Mesendoderm (in vitro differentiated cells): ENCODE results near the gene CR1L.
"Not testable (repeated sequence)": the region's sequence is repeated elsewhere in the genome, so short reads cannot be mapped to it uniquely, and the experiment has no call there.

Experiments
- DNase-seq: peaks from one replicate; pipeline ENCODE4 v3.0.0; 2013
- H2AK5ac ChIP-seq: 2 replicates; pipeline ENCODE4 v1.6.1; 2013; ENCODE audit warnings: low read length, inconsistent platforms
- H2BK120ac ChIP-seq: 2 replicates; pipeline ENCODE4 v1.6.1; 2013; ENCODE audit warnings: low read depth, mild to moderate bottlenecking, low read length, moderate library complexity, mixed read lengths
- H2BK15ac ChIP-seq: replicated peaks from 2 replicates; pipeline ENCODE4 v1.6.1; 2013; ENCODE audit warnings: low read depth, mild to moderate bottlenecking, moderate library complexity
- H2BK5ac ChIP-seq: 2 replicates; pipeline ENCODE4 v1.6.1; 2013; ENCODE audit warnings: low read length, inconsistent platforms
- H3K18ac ChIP-seq: 2 replicates; pipeline ENCODE4 v1.6.1; 2013; ENCODE audit warnings: mild to moderate bottlenecking, low read length, mixed read lengths
- H3K23ac ChIP-seq: one replicate; pipeline ENCODE4 v1.6.1; 2013; ENCODE audit warnings: low read length
- H3K27ac ChIP-seq: 2 replicates; pipeline ENCODE4 v1.5.1; 2013; ENCODE audit warnings: low read depth, mild to moderate bottlenecking, inconsistent platforms, low read length, moderate library complexity
- H3K27me3 ChIP-seq: 2 replicates; pipeline ENCODE4 v1.6.1; 2013; ENCODE audit warnings: low read length, control low read depth, mild to moderate bottlenecking, inconsistent platforms; ENCODE audit not compliant: insufficient read depth, poor library complexity
- H3K36me3 ChIP-seq: 2 replicates; pipeline ENCODE4 v1.6.1; 2013; ENCODE audit warnings: low read length, inconsistent platforms; ENCODE audit not compliant: control insufficient read depth, insufficient read depth
- H3K4ac ChIP-seq: one replicate; pipeline ENCODE4 v1.6.1; 2013; ENCODE audit warnings: low read depth, mild to moderate bottlenecking, low read length, moderate library complexity
- H3K4me1 ChIP-seq: 2 replicates; pipeline ENCODE4 v1.6.1; 2013; ENCODE audit warnings: low read depth, low read length, inconsistent platforms; ENCODE audit not compliant: control insufficient read depth
- H3K4me2 ChIP-seq: 2 replicates; pipeline ENCODE4 v1.6.1; 2013; ENCODE audit warnings: low read length
- H3K4me3 ChIP-seq: 2 replicates; pipeline ENCODE4 v1.5.1; 2013; ENCODE audit warnings: mild to moderate bottlenecking, low read length
- H3K56ac ChIP-seq: one replicate; pipeline ENCODE4 v1.6.1; 2013; ENCODE audit warnings: low read length
- H3K79me1 ChIP-seq: 2 replicates; pipeline ENCODE4 v1.6.1; 2013; ENCODE audit warnings: low read length, inconsistent platforms
- H3K79me2 ChIP-seq: 2 replicates; pipeline ENCODE4 v1.6.1; 2013; ENCODE audit warnings: mild to moderate bottlenecking, low read length; ENCODE audit not compliant: control insufficient read depth, insufficient read depth
- H3K9ac ChIP-seq: 2 replicates; pipeline ENCODE4 v1.6.1; 2013; ENCODE audit warnings: low read length, inconsistent platforms
- H4K5ac ChIP-seq: one replicate; pipeline ENCODE4 v1.6.1; 2013; ENCODE audit warnings: low read length
- H4K8ac ChIP-seq: one replicate; pipeline ENCODE4 v1.6.1; 2013; ENCODE audit warnings: low read depth, mild to moderate bottlenecking, control low read depth, low read length, moderate library complexity
- WGBS: extraction: QIAGEN DNeasy Blood & Tissue Kit; methylation state at CpG from one replicate; pipeline ENCODE4 v1.1.7; 2013; ENCODE audit warnings: low lambda C conversion rate, missing lambda C conversion rate; ENCODE audit not compliant: insufficient coverage; ENCODE audit errors: extremely low coverage; 5-methylcytosine and 5-hydroxymethylcytosine counted together

Gene CR1L

GRCh38 chr1:207676153-207676552, 31.2 kb downstream of the CR1L start:
- Histone ChIP-seq H3K23ac (no peak overlapping the region), H3K79me1 (no peaks in the 10 kb centered on the region), H3K9ac (no peak overlapping the region), H3K4ac (no peak overlapping the region), H2BK5ac (no peak overlapping the region), H3K79me2 (no peaks in the 10 kb centered on the region), H3K4me3 (no peak overlapping the region), H3K56ac (no peak overlapping the region), H3K4me1 (no peaks in the 10 kb centered on the region), H4K8ac (no peak overlapping the region), H3K36me3 (no peaks in the 10 kb centered on the region), H3K18ac (no peak overlapping the region), H3K27ac (no peak overlapping the region), H3K4me2 (no peak overlapping the region), H4K5ac (no peak overlapping the region), H3K27me3 (no peaks in the 10 kb centered on the region), H2BK120ac (no peak overlapping the region), H2AK5ac (no peak overlapping the region), H2BK15ac (no peak overlapping the region)
- WGBS = no CpG with 5 or more reads among the region's 4 CpGs
- DNase-seq = no peak

GRCh38 chr1:207680590-207681388, 35.9 kb downstream of the CR1L start:
- no CpG with 5 or more reads among the region's 6 CpGs for WGBS
- not testable (repeated sequence) for H3K27ac ChIP-seq, H3K4ac ChIP-seq, H3K56ac ChIP-seq, H2BK5ac ChIP-seq, H2BK15ac ChIP-seq, H2AK5ac ChIP-seq, H3K9ac ChIP-seq, H3K4me2 ChIP-seq, H3K23ac ChIP-seq, H3K79me1 ChIP-seq, H4K5ac ChIP-seq, H3K79me2 ChIP-seq, H4K8ac ChIP-seq, H3K4me1 ChIP-seq, H3K4me3 ChIP-seq, H3K36me3 ChIP-seq, H3K27me3 ChIP-seq, H3K18ac ChIP-seq, H2BK120ac ChIP-seq
- DNase-seq = peak; percentile 87

- H2BK5ac ChIP-seq, H4K8ac ChIP-seq, H3K27me3 ChIP-seq, H3K79me2 ChIP-seq, H3K4ac ChIP-seq, H3K4me2 ChIP-seq, H3K4me1 ChIP-seq, H2BK15ac ChIP-seq, H4K5ac ChIP-seq, H2BK120ac ChIP-seq, H3K18ac ChIP-seq, H3K27ac ChIP-seq, H3K23ac ChIP-seq, H3K9ac ChIP-seq, H3K56ac ChIP-seq, DNase-seq, H3K36me3 ChIP-seq, H3K4me3 ChIP-seq, H2AK5ac ChIP-seq, H3K79me1 ChIP-seq: not testable (repeated sequence)
- WGBS = no CpG with 5 or more reads among the region's 6 CpGs
Measured at GRCh38 chr1:207682872-207683434, 38.0 kb downstream of the CR1L start.

- DNase-seq, H3K18ac ChIP-seq, H3K56ac ChIP-seq, H3K79me1 ChIP-seq, H3K9ac ChIP-seq, H2BK5ac ChIP-seq, H2BK15ac ChIP-seq, H3K4me3 ChIP-seq, H2AK5ac ChIP-seq, H3K4ac ChIP-seq, H3K27ac ChIP-seq, H3K27me3 ChIP-seq, H2BK120ac ChIP-seq, H3K36me3 ChIP-seq, H3K4me2 ChIP-seq, H3K4me1 ChIP-seq, H3K79me2 ChIP-seq, H4K5ac ChIP-seq, H4K8ac ChIP-seq, H3K23ac ChIP-seq: not testable (repeated sequence)
- WGBS = no CpG with 5 or more reads among the region's 4 CpGs
Measured at GRCh38 chr1:207690551-207690950, 45.6 kb downstream of the CR1L start.

- Histone ChIP-seq H3K79me2 (no peaks in the 10 kb centered on the region), H3K79me1 (no peaks in the 10 kb centered on the region), H3K56ac (no peak overlapping the region), H3K36me3 (no peaks in the 10 kb centered on the region), H3K27ac (no peak overlapping the region), H2BK5ac (no peak overlapping the region), H3K4me1 (no peaks in the 10 kb centered on the region), H3K18ac (no peak overlapping the region), H3K4ac (no peak overlapping the region), H4K5ac (no peak overlapping the region), H2BK15ac (no peak overlapping the region), H4K8ac (no peak overlapping the region), H3K9ac (no peak overlapping the region), H3K27me3 (no peaks in the 10 kb centered on the region), H3K4me3 (no peak overlapping the region), H3K4me2 (no peak overlapping the region), H2AK5ac (no peak overlapping the region), H2BK120ac (no peak overlapping the region), H3K23ac (no peak overlapping the region)
- no peak for DNase-seq
Measured at GRCh38 chr1:207691010-207691409, 46.1 kb downstream of the CR1L start.

GRCh38 chr1:207691841-207692240, 46.9 kb downstream of the CR1L start:
- Histone ChIP-seq H4K5ac (no peak overlapping the region), H3K4me3 (no peak overlapping the region)
- WGBS = no CpG with 5 or more reads among the region's 11 CpGs

More at GRCh38 chr1:207691841-207692240, 46.9 kb downstream of the CR1L start:
- no peaks in the 10 kb centered on the region for H3K27me3 ChIP-seq
- no peaks in the 10 kb centered on the region for H3K79me2 ChIP-seq
- no peak overlapping the region for H2BK120ac ChIP-seq
- no peak overlapping the region for H3K27ac ChIP-seq
- H3K4ac ChIP-seq = no peak overlapping the region
- no peaks in the 10 kb centered on the region for H3K4me1 ChIP-seq
- no peak overlapping the region for H3K9ac ChIP-seq
- H2BK5ac ChIP-seq = no peak overlapping the region
- H4K8ac ChIP-seq = no peak overlapping the region
- no peak for DNase-seq
- no peak overlapping the region for H3K4me2 ChIP-seq
- H2BK15ac ChIP-seq = no peak overlapping the region
- no peak overlapping the region for H3K56ac ChIP-seq
- H3K18ac ChIP-seq = no peak overlapping the region
- no peak overlapping the region for H3K23ac ChIP-seq
- H2AK5ac ChIP-seq = no peak overlapping the region
- no peaks in the 10 kb centered on the region for H3K36me3 ChIP-seq
- H3K79me1 ChIP-seq = no peaks in the 10 kb centered on the region
